C4-2B (cell line): ENCODE results near the gene OR6C76.
"Not testable (repeated sequence)": the region's sequence is repeated elsewhere in the genome, so short reads cannot be mapped to it uniquely, and the experiment has no call there.

Experiments used
- H3K27ac ChIP-seq: fragments of 450-650 bp; 2 replicates; pipeline ENCODE4 v1.5.1; 2017
- ZFX ChIP-seq: fragments of 450-650 bp; IDR thresholded peaks from 2 replicates; pipeline ENCODE4 v1.6.1; 2017
- TF ChIP-seq, protein P1 (sequence below): fragments of 450-650 bp; conservative IDR thresholded peaks from 2 replicates; pipeline ENCODE4 v1.5.1; 2017; ENCODE audit warnings: mild to moderate bottlenecking

OR6C76 gene

DNA sequence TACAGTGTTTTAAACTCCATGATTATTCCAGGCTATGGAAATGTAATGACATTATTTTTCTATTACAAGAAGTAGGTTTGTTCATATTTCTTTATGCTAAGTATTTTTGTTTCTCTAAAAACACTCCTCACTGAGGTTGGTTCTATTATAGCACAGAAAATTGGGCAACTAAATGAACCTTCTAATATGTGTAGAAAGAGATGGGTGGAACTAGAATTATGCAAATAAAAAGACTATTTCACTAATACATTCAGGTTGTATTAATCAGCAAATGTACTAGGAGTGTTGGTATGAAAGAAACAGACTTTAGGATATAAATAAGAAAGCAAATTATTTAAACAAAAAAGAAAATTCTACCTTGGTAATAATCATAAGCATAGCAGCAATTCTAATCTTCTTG, 22.8 kb downstream of the OR6C76 start:
- no peak overlapping the region for H3K27ac ChIP-seq
- TF ChIP-seq, protein P1, sequence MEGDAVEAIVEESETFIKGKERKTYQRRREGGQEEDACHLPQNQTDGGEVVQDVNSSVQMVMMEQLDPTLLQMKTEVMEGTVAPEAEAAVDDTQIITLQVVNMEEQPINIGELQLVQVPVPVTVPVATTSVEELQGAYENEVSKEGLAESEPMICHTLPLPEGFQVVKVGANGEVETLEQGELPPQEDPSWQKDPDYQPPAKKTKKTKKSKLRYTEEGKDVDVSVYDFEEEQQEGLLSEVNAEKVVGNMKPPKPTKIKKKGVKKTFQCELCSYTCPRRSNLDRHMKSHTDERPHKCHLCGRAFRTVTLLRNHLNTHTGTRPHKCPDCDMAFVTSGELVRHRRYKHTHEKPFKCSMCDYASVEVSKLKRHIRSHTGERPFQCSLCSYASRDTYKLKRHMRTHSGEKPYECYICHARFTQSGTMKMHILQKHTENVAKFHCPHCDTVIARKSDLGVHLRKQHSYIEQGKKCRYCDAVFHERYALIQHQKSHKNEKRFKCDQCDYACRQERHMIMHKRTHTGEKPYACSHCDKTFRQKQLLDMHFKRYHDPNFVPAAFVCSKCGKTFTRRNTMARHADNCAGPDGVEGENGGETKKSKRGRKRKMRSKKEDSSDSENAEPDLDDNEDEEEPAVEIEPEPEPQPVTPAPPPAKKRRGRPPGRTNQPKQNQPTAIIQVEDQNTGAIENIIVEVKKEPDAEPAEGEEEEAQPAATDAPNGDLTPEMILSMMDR, result no peak
- no peak for TF ChIP-seq ZFX

DNA sequence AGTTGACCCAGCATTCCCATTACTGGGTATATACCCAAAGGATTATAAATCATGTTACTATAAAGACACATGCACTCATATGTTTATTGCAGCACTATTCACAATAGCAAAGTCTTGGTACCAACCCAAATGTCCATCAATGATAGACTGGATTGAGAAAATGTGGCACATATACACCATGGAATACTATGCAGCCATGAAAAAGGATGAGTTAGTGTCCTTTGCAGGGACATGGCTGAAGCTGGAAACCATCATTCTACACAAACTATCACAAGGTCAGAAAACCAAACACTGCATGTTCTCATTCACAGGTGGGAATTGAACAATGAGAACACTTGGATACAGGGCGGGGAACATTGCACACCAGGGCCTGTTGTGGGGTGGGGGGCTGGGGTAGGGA, 38.9 kb downstream of the OR6C76 start:
- H3K27ac ChIP-seq, result not testable (repeated sequence)

DNA sequence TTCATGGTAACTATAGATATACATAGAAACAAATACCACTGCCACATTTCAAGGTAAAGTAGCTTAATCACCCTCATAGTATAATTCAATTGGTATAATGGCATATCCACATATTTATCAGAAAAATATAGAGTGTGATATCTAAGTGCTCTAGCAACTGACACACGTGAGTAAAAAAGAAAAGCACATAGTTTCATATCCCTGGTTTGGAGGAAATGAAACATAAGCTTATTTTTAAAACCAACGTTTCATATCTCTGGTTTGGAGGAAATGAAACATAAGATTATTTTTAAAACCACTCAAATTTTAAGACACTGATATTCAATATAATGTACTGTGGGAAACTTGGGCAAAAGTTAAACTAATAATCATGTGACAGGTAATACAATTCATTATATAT, 41.8 kb downstream of the OR6C76 start:
- H3K27ac ChIP-seq, result no peak overlapping the region
- TF ChIP-seq, protein P1, result no peak
- no peak for TF ChIP-seq ZFX

DNA sequence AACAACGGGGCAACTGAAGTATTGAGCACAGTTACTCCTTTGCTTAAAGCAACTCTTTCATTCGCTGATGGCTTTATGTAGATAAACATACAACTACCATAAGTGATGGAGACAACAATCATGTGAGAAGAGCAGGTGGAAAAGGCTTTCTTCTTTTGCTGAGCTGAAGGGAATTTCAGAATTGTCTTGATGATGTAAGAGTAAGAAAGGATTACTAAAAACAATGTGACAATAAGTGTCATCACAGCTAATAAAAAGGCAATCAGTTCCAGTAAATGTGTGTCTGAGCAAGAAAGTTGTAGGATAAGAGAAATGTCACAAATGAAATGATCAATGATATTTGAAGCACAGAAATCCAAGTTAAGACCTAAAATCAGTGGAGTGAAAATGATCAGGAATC, 43.2 kb downstream of the OR6C76 start:
- TF ChIP-seq, protein P1, result no peak
- TF ChIP-seq ZFX, result no peak
- H3K27ac ChIP-seq, result no peak overlapping the region

DNA sequence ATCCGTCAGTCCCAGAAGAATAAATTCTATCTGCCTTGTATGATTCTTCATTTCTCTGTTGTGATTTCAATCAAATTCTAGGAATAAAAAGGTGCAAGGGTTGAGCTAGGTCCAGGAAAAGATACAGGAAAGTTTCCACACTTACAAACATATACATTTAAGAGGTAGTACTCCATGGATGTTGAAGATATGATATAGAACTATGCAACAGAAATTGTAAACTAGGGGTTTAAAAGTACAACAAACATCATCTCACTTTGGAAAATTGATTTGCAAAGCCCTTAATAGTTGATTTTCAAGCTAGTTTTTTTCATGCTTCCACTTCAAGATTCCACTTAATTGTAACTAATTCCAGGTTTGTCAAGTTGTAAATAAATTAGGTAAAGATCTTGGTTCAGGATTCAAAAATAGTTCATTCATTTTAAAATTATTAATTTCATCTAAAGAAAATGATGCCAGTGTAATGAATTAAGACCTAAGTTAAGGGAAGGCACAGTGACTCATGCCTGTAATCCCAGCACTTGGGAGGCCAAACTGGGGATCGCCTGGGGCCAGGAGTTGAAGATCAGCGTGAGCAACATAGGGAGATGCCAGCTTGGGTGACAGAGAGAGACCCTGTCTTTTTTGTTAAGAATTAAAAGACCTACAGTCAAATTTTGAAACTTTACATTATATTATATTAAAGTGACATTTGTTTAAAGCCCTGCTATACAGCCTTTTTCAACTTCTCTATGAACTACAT, 44.2 kb downstream of the OR6C76 start, which contains the start of gene OR6C70:
OR6C70 (minus strand) TSS at position 51 of the 742 bp plus-strand sequence; CDS start at position 51, 0 bp downstream.
- TF ChIP-seq, protein P1, result no peak
- TF ChIP-seq ZFX, result no peak
- H3K27ac ChIP-seq, result no peak within 1 kb of the TSS

DNA sequence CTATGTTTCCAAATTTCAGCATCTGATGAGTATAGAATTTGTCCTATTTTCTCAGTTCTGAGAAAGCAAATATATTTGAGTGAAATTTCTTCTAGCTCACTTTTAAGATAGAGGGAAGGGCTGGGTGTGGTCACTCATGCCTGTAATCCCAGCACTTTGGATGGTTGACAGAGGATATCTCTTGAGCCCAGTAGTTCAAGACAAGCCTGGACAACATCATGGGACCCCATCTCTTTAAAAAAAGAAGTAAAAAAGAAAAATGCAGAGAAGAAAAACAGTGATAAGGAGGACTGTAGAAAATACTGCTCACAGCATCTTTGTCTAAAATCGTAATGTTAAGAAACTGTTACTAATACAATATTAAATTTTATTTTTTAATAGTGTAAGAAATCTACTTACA, 46.2 kb downstream of the OR6C76 start:
- no peak overlapping the region for H3K27ac ChIP-seq
- no peak for TF ChIP-seq ZFX
- TF ChIP-seq, protein P1, result no peak
